ENCODE results near the gene SKOR1.

The SKOR1 gene

GRCh38 chr15:67794832-67795574 is 30.3 kb upstream of the SKOR1 start:
- DNase-seq, result no peak

GRCh38 chr15:67796196-67797127 is 28.8 kb upstream of the SKOR1 start:
- DNase-seq, result no peak

GRCh38 chr15:67799801-67800205 is 25.5 kb upstream of the SKOR1 start:
- no peak for DNase-seq

- DNase-seq, result no peak
These were observed 24.2 kb upstream of the SKOR1 start for GRCh38 chr15:67801142-67801541.

GRCh38 chr15:67801926-67802914 is 23.1 kb upstream of the SKOR1 start:
- no peak for DNase-seq

- no peak for DNase-seq
These were observed 22.0 kb upstream of the SKOR1 start for GRCh38 chr15:67803299-67803698.

- DNase-seq, result no peak
These were observed 21.1 kb upstream of the SKOR1 start for GRCh38 chr15:67803996-67804843.

GRCh38 chr15:67805008-67805665 is 20.2 kb upstream of the SKOR1 start:
- DNase-seq, result no peak

GRCh38 chr15:67805666-67806516 is 19.4 kb upstream of the SKOR1 start:
- DNase-seq, result no peak

- no peak for DNase-seq
These were observed 18.8 kb upstream of the SKOR1 start for GRCh38 chr15:67806536-67806935.

- DNase-seq, result no peak
These were observed 18.2 kb upstream of the SKOR1 start for GRCh38 chr15:67807141-67807540.

GRCh38 chr15:67807836-67808235 is 17.5 kb upstream of the SKOR1 start:
- DNase-seq, result no peak

GRCh38 chr15:67808821-67809220 is 16.5 kb upstream of the SKOR1 start:
- DNase-seq, result no peak

- no peak for DNase-seq
These were observed 15.9 kb upstream of the SKOR1 start for GRCh38 chr15:67809441-67809840.

GRCh38 chr15:67809866-67810265 is 15.4 kb upstream of the SKOR1 start:
- no peak for DNase-seq

GRCh38 chr15:67812241-67812644 is 13.1 kb upstream of the SKOR1 start:
- no peak for DNase-seq

GRCh38 chr15:67813104-67813634 is 12.1 kb upstream of the SKOR1 start:
- DNase-seq, result no peak

- no peak for DNase-seq
These were observed 10.2 kb upstream of the SKOR1 start for GRCh38 chr15:67815036-67815592.

GRCh38 chr15:67816668-67817067 is 8.6 kb upstream of the SKOR1 start:
- DNase-seq, result no peak

GRCh38 chr15:67818464-67818863 is 6.8 kb upstream of the SKOR1 start:
- DNase-seq, result no peak

All from NCI-H2107 (cell line).